GM13976 (cell line): ENCODE results near the gene PLEKHM3.
"Not testable (repeated sequence)": the region's sequence is repeated elsewhere in the genome, so short reads cannot be mapped to it uniquely, and the experiment has no call there.

Experiments
- DNase-seq: peaks from one replicate; pipeline ENCODE4 v3.0.0; 2012; ENCODE audit warnings: low spot score
- in situ Hi-C: fragments of 300-500 bp; cut with MboI; formaldehyde crosslinking; loops from one replicate; pipeline ENCODE4 v1.12.0; 2022; ENCODE audit warnings: low sequenced_read_pairs, mixed read lengths, inconsistent platforms; ENCODE audit not compliant: unreplicated experiment
- TF ChIP-seq, protein P1 (sequence below): IDR thresholded peaks from 2 replicates; pipeline ENCODE4 v1.5.1; 2012; ENCODE audit warnings: borderline replicate concordance, mild to moderate bottlenecking; ENCODE audit not compliant: insufficient read depth; ENCODE audit errors: extremely low read depth, missing control alignments, control extremely low read depth

PLEKHM3 gene

DNA sequence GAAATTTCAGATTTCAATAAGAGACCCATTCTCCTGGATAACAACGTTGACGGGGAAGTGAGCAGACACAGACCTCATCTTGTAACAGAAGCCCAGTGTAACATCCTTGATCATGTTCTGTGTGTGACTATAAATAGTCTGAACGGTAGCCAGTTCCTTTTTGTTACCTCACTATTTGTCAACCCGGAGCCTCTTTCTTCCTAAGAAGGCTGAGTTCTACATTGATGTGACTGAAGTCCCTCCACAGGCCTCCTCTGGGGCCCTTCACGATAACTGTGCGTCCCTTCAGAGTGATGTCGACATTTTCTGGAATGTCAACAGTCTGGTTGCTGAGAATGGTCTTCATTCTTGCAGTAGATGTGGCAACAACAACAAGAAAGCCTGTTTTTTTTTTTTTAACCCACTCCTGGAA is 6.3 kb upstream of the PLEKHM3 start:
- in situ Hi-C loops, result loop anchor here (10.0 kb wide), 1 partner anchor 407 kb away; the partner anchor contains the start of gene METTL21A
- TF ChIP-seq, protein P1, sequence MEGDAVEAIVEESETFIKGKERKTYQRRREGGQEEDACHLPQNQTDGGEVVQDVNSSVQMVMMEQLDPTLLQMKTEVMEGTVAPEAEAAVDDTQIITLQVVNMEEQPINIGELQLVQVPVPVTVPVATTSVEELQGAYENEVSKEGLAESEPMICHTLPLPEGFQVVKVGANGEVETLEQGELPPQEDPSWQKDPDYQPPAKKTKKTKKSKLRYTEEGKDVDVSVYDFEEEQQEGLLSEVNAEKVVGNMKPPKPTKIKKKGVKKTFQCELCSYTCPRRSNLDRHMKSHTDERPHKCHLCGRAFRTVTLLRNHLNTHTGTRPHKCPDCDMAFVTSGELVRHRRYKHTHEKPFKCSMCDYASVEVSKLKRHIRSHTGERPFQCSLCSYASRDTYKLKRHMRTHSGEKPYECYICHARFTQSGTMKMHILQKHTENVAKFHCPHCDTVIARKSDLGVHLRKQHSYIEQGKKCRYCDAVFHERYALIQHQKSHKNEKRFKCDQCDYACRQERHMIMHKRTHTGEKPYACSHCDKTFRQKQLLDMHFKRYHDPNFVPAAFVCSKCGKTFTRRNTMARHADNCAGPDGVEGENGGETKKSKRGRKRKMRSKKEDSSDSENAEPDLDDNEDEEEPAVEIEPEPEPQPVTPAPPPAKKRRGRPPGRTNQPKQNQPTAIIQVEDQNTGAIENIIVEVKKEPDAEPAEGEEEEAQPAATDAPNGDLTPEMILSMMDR, result no peak
- peak; percentile 32 for DNase-seq

DNA sequence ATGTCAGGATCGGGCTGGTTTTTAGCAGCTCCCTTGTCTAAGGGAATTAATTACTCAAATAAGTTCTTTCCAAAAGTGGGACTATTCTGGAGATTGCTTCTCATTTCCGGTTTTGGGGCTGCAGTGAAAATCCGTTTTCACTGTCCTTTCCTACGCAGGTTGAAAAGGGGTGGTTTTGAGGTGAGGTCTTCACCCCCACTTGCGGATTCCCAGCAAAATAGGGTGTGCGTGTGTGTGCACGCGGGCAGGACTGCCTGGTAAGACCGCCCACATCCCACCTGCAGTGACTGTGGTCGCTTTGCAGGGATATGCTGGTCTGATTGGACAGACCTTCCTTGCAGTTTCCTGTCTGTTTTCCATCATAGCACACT is 472 bp upstream of the PLEKHM3 start:
- DNase-seq, result peak; percentile 37
- TF ChIP-seq, protein P1, result no peak
- in situ Hi-C loops, result no loop called here

- in situ Hi-C loops, result no loop called here
- no peak for DNase-seq
- TF ChIP-seq, protein P1, result no peak
Measured at GRCh38 chr2:208024091-208024490, 1.2 kb downstream of the PLEKHM3 start.

DNA sequence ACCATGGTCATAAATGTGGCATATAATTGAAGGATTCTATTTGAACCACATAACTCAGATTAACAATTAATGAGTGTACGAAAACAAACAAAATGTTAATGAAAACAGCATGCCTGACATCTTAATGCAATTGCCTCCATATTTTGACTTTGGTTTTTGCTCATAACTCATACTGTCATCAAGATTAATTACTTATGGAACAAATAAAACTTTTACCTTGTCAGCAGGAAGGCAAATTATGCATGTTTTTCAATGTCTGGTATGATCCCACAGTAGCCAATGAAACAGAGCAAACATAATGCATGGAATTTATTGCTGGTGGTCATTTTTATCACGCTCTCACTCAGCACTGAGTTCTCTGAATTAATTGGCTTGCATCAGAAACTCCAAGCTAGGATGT is 5.1 kb downstream of the PLEKHM3 start:
- in situ Hi-C loops, result no loop called here
- TF ChIP-seq, protein P1, result no peak
- DNase-seq, result no peak

GRCh38 chr2:208018124-208018712 is 7.1 kb downstream of the PLEKHM3 start:
- not testable (repeated sequence) for DNase-seq

GRCh38 chr2:208017721-208018120 is 7.6 kb downstream of the PLEKHM3 start:
- TF ChIP-seq, protein P1, result no peak
- no peak for DNase-seq
- in situ Hi-C loops, result no loop called here

More at GRCh38 chr2:208018124-208018712, 7.1 kb downstream of the PLEKHM3 start:
- in situ Hi-C loops, result not testable (repeated sequence)

DNA sequence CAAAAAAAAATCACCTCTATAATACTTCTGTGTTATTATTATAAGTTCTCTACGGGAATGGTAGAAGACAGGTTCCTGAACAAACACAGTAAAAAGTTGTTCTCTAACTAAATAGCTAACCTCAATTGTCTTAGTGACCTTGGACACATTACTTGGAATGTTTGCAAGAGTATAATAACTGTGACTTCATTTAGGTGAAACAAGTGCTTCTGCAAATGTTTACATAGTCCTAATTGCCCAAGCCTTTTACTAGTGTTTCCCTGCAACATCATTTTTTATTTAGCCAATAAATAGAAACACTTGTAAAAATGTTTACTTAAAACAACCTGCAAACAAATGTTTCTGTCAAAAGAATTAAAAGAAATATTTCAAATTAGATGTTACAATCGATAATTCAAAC is 9.9 kb downstream of the PLEKHM3 start:
- in situ Hi-C loops, result no loop called here
- no peak for DNase-seq
- TF ChIP-seq, protein P1, result no peak
